Astrocyte (in vitro differentiated cells and primary cell): ENCODE measurements around the gene ADIPOR1.

ENCODE experiments used
- EZH2 ChIP-seq: IDR thresholded peaks from 2 replicates; pipeline ENCODE4 v1.6.1; 2012; ENCODE audit warnings: mild to moderate bottlenecking, low read length, inconsistent platforms; ENCODE audit not compliant: insufficient read depth
- TF ChIP-seq, protein P1 (sequence below): IDR thresholded peaks from 2 replicates; pipeline ENCODE4 v1.5.1; 2011; ENCODE audit warnings: low read depth, mild to moderate bottlenecking, inconsistent platforms, low read length, moderate library complexity; ENCODE audit not compliant: insufficient read depth

DNA sequence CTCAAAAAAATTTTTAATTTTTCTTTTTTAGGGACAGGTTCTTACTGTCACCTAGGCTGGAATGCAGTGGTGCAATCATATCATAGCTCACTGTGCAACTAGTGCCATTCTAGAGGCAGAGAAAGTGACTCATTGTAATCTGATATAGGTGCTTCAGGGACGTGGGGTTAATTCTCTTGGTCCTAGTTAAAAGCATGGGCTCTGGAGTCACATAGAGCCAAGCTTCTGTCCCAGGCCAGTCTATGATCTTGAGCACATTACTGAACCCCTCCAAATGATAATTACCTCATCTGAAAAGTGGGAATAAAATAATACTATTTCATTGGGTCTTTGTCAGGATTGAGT, 1.1 kb upstream of the ADIPOR1 start:
- TF ChIP-seq, protein P1, sequence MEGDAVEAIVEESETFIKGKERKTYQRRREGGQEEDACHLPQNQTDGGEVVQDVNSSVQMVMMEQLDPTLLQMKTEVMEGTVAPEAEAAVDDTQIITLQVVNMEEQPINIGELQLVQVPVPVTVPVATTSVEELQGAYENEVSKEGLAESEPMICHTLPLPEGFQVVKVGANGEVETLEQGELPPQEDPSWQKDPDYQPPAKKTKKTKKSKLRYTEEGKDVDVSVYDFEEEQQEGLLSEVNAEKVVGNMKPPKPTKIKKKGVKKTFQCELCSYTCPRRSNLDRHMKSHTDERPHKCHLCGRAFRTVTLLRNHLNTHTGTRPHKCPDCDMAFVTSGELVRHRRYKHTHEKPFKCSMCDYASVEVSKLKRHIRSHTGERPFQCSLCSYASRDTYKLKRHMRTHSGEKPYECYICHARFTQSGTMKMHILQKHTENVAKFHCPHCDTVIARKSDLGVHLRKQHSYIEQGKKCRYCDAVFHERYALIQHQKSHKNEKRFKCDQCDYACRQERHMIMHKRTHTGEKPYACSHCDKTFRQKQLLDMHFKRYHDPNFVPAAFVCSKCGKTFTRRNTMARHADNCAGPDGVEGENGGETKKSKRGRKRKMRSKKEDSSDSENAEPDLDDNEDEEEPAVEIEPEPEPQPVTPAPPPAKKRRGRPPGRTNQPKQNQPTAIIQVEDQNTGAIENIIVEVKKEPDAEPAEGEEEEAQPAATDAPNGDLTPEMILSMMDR: no peak
- TF ChIP-seq EZH2: no peak
